MM.1S (cell line): ENCODE data around the gene PRR36.

Experiments used
- DNase-seq: peaks from one replicate; pipeline ENCODE4 v3.0.0-alpha.2; 2015
- H2AFZ ChIP-seq: fragments of 300-600 bp; sonication (generic); 2 replicates; pipeline ENCODE4 v1.6.0; 2016; ENCODE audit warnings: antibody characterized with exemption, low read length
- H3F3A ChIP-seq: fragments of 300-600 bp; sonication (generic); 2 replicates; pipeline ENCODE4 v1.6.1; 2016; ENCODE audit warnings: mild to moderate bottlenecking, antibody characterized with exemption, low read length, moderate library complexity, mixed read lengths; ENCODE audit not compliant: insufficient read depth
- H3K27ac ChIP-seq: fragments of 300-600 bp; sonication (generic); 2 replicates; pipeline ENCODE4 v1.5.1; 2016; ENCODE audit warnings: mild to moderate bottlenecking, low read length
- H3K27me3 ChIP-seq: fragments of 300-600 bp; sonication (generic); replicated peaks from 2 replicates; pipeline ENCODE4 v1.6.0; 2016; ENCODE audit warnings: low read length; ENCODE audit not compliant: insufficient read depth
- H3K36me3 ChIP-seq: fragments of 300-600 bp; sonication (generic); replicated peaks from 2 replicates; pipeline ENCODE4 v1.6.1; 2016; ENCODE audit warnings: mild to moderate bottlenecking, low read length, mixed read lengths; ENCODE audit not compliant: insufficient read depth
- H3K4me1 ChIP-seq: fragments of 300-600 bp; sonication (generic); 2 replicates; pipeline ENCODE4 v1.6.1; 2016; ENCODE audit warnings: low read length, mixed read lengths
- H3K4me2 ChIP-seq: fragments of 300-600 bp; sonication (generic); 2 replicates; pipeline ENCODE4 v1.6.0; 2016; ENCODE audit warnings: low read depth, low read length
- H3K4me3 ChIP-seq: fragments of 300-600 bp; sonication (generic); 2 replicates; pipeline ENCODE4 v1.5.1; 2016; ENCODE audit warnings: low read length, mixed read lengths
- H3K79me2 ChIP-seq: fragments of 300-600 bp; sonication (generic); 2 replicates; pipeline ENCODE4 v1.6.1; 2016; ENCODE audit warnings: mixed run types, low read length, mixed read lengths
- H3K9ac ChIP-seq: fragments of 300-600 bp; sonication (generic); 2 replicates; pipeline ENCODE4 v1.6.1; 2016; ENCODE audit warnings: low read length, mixed read lengths
- H3K9me2 ChIP-seq: fragments of 300-600 bp; sonication (generic); replicated peaks from 2 replicates; pipeline ENCODE4 v1.6.1; 2016; ENCODE audit warnings: mild to moderate bottlenecking, low read length, mixed read lengths; ENCODE audit not compliant: insufficient read depth
- H3K9me3 ChIP-seq: fragments of 300-600 bp; sonication (generic); replicated peaks from 2 replicates; pipeline ENCODE4 v1.6.1; 2016; ENCODE audit warnings: mild to moderate bottlenecking, low read length, mixed read lengths; ENCODE audit not compliant: insufficient read depth
- H4K20me1 ChIP-seq: fragments of 300-600 bp; sonication (generic); 2 replicates; pipeline ENCODE4 v1.6.1; 2016; ENCODE audit warnings: mild to moderate bottlenecking, low read length, moderate library complexity, mixed read lengths; ENCODE audit not compliant: insufficient read depth
- EZH2 ChIP-seq: fragments of 300-600 bp; sonication (generic); optimal IDR thresholded peaks from 2 replicates; pipeline ENCODE3; 2017; ENCODE audit warnings: low read depth, mild to moderate bottlenecking, antibody characterized with exemption, low read length, mixed read lengths
- EZH2phosphoT487 ChIP-seq: fragments of 300-600 bp; sonication (generic); IDR thresholded peaks from 2 replicates; pipeline ENCODE4 v1.6.1; 2018; ENCODE audit warnings: antibody characterized with exemption, low read length
- TF ChIP-seq, protein P1 (sequence below): fragments of 300-600 bp; sonication (generic); IDR thresholded peaks from 2 replicates; pipeline ENCODE4 v1.5.1; 2016; ENCODE audit warnings: antibody characterized with exemption, low read length, mixed read lengths

The PRR36 gene

DNA sequence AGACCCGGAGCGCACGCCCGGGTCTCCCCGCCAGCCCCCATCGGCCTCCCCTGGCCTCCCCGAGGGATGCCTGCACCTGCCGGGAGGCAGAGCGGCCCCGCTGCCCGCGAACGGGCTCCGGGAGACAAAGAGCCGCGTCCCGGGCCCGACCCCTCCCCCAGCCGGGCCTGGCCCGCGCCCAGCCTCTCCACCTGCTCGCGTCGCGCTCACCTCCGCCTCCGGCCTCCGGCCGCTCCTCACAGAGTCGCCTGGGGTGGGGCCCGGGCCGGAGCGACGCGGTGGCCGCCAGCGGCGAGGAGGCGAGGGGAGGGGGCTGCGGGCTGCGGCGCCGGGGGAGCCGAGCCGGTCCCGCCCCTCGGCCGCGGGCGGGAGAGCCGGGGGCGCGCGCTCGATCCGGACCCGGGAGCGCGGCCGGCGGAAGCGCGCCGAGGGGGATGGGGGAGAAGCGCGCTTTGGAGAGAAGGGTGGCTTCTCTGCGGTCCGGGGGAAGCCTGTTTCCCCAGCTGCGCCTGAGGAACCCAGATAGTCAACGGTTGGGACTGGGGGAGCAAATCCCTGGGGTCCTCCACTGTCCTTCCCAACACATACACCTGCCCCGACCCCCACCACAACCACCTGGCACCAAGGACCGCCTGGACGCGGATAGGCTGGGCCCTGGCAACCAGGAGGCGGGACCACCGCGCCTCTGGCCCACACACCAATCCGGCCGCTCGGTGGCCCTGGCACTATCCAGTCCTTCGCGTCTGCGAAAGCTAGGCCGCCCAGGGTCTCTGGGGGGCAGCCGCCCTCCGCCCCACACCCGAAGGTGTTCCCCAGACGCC, at the start of gene PRR36:
Gene PRR36, minus strand, starts transcription at position 315 of the 821 bp plus-strand sequence. CDS start 701 bp downstream, outside the sequence.
- Histone ChIP-seq H3K9me3 (no peaks in the 10 kb centered on the region), H3K79me2 (no peaks in the 10 kb centered on the region), H4K20me1 (no peaks in the 10 kb centered on the region), H3K4me3 (no peak within 1 kb of the TSS), H3K9me2 (no peaks in the 10 kb centered on the region), H3F3A (peaks cover 12% of the 10 kb centered on the region), H3K27me3 (peaks cover 30% of the 10 kb centered on the region), H3K9ac (no peak within 1 kb of the TSS), H3K27ac (no peak within 1 kb of the TSS), H3K36me3 (no peaks in the 10 kb centered on the region), H2AFZ (no peak within 1 kb of the TSS), H3K4me1 (peaks cover 11% of the 10 kb centered on the region; the same call in 1 of the 2 replicates), H3K4me2 (no peak within 1 kb of the TSS)
- no peak for DNase-seq
- TF ChIP-seq EZH2 (no peak), EZH2phosphoT487 (no peak)
- TF ChIP-seq, protein P1, sequence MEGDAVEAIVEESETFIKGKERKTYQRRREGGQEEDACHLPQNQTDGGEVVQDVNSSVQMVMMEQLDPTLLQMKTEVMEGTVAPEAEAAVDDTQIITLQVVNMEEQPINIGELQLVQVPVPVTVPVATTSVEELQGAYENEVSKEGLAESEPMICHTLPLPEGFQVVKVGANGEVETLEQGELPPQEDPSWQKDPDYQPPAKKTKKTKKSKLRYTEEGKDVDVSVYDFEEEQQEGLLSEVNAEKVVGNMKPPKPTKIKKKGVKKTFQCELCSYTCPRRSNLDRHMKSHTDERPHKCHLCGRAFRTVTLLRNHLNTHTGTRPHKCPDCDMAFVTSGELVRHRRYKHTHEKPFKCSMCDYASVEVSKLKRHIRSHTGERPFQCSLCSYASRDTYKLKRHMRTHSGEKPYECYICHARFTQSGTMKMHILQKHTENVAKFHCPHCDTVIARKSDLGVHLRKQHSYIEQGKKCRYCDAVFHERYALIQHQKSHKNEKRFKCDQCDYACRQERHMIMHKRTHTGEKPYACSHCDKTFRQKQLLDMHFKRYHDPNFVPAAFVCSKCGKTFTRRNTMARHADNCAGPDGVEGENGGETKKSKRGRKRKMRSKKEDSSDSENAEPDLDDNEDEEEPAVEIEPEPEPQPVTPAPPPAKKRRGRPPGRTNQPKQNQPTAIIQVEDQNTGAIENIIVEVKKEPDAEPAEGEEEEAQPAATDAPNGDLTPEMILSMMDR, result no peak

DNA sequence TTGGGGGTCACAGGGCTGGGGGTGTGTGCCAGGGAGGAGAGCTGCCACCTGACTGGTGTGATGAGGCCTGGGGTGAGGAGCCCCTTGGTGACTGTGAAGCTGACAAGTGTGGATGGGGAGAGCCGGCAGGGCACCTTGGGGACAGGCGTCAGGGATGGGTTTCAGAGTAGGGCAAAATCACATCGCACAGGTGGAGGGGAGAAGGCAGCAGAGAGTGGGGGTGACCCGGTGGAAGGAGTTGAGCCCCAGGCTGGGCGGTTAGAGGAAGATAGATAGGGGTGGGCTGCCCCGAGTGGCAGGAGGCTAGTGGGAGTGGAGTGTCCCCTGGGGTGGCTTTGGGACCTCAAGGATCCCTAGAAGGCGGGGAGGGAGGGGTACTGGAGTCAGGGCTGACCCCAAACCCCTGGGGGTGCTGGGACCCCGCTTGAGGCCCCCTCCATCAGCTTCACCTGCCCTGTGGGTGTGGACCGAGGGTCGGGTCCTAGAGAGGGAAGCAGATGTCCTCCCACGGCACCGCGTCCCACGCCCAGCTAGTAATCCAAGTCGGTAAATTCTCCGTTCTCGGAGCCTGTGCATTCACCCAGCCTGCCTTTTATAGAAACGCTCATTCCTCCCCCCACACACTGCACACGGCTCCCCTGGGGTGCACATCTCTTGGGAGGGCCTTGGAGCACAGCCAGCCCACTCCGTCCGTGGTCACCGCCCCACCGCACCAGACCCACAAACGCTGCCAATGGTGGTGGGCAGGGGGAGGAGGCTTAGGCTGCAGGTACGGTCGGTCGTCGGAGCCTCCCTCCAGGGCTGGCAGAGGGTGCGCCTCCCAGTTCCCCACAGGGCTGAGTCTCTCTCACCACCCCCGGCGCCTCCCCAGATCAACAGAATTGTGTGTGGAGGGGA, 49.4 kb upstream of the PRR36 start:
- peaks cover 14% of the 10 kb centered on the region; the same call in 1 of the 2 replicates for H4K20me1 ChIP-seq
- H3K27me3 ChIP-seq, result peaks cover 2% of the 10 kb centered on the region; the same call in 1 of the 2 replicates
- no peak overlapping the region for H3K4me2 ChIP-seq
- TF ChIP-seq EZH2 (no peak), EZH2phosphoT487 (no peak)
- TF ChIP-seq, protein P1, result no peak
- H3K79me2 ChIP-seq, result no peaks in the 10 kb centered on the region
- no peak overlapping the region for H3K4me3 ChIP-seq
- no peaks in the 10 kb centered on the region for H3K9me3 ChIP-seq
- no peaks in the 10 kb centered on the region for H3K9me2 ChIP-seq
- H3K9ac ChIP-seq, result no peak overlapping the region
- H3K4me1 ChIP-seq, result 0 out of 2 replicates have a peak, but pooled peaks cover 3% of the 10 kb centered on the region
- H3K27ac ChIP-seq, result no peak overlapping the region
- no peak overlapping the region for H2AFZ ChIP-seq
- H3K36me3 ChIP-seq, result no peaks in the 10 kb centered on the region
- DNase-seq, result no peak
- peaks cover 21% of the 10 kb centered on the region for H3F3A ChIP-seq

DNA sequence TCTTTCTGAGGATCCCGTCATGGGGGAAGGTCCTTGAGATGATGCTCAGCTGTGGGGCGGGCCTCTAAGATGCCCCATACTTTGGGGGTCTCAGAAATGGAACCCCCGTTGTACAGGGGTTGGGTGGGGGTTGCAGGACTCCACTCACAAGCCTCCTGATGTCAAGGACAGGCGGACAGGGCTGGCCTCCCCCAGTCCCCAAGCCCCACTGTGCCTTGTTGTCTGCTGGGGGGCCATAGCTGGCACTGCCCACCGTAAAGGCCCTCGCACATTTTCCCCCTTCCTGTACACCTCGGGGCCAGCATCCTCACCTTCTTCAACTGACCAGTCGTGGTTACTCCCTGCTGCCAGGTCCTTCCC, 48.6 kb upstream of the PRR36 start:
- Histone ChIP-seq H3K36me3 (no peaks in the 10 kb centered on the region), H3K27ac (no peak overlapping the region), H3K27me3 (peaks cover 7% of the 10 kb centered on the region), H3K4me3 (no peak overlapping the region), H3K9me2 (no peaks in the 10 kb centered on the region), H3K79me2 (no peaks in the 10 kb centered on the region), H2AFZ (no peak overlapping the region), H3K4me2 (no peak overlapping the region), H3F3A (peaks cover 19% of the 10 kb centered on the region), H3K4me1 (0 out of 2 replicates have a peak, but pooled peaks cover 3% of the 10 kb centered on the region), H3K9ac (no peak overlapping the region), H4K20me1 (peaks cover 12% of the 10 kb centered on the region; the same call in 1 of the 2 replicates), H3K9me3 (no peaks in the 10 kb centered on the region)
- DNase-seq, result no peak
- no peak for TF ChIP-seq EZH2phosphoT487
- TF ChIP-seq, protein P1, result no peak
- TF ChIP-seq EZH2, result no peak
